DOHH2 (cell line): ENCODE results near the gene COG3.

Experiments used
- CTCF ChIP-seq: fragments of 200-600 bp; sonication (generic); IDR thresholded peaks from one replicate; pipeline ENCODE4 v1.5.1; 2014; ENCODE audit warnings: antibody characterized with exemption, mild to moderate bottlenecking, low read depth, low read length; ENCODE audit not compliant: poor library complexity, severe bottlenecking
- EZH2phosphoT487 ChIP-seq: fragments of 200-600 bp; sonication (generic); IDR thresholded peaks from 2 replicates; pipeline ENCODE4 v1.6.1; 2017; ENCODE audit warnings: borderline replicate concordance, mild to moderate bottlenecking, antibody characterized with exemption, low read length, moderate library complexity, mixed read lengths

DNA sequence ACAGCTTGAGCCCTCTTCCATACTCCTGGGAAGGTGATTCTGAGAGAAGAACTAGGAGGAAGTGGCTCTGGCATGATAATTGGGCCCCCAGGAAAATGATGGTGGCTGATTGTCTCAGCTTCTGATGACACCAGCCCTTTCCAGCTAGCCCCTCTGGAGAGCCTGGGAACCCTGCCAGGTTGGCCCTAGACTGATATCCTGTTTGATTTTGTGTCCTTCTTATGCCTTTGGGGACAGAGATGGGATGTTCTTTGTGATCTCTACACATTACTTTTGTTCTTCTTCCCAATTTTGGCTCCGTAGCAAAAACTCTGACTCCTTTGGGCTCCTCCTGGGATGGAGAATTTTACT, 111.1 kb downstream of the COG3 start:
- no peak for TF ChIP-seq CTCF
- TF ChIP-seq EZH2phosphoT487 = no peak
